A673 (cell line): Measurements from ENCODE around the gene CLEC17A.

Experiments
- EZH2 ChIP-seq: fragments of 200-600 bp; sonication (generic); IDR thresholded peaks from 2 replicates; pipeline ENCODE4 v1.6.1; 2017; ENCODE audit warnings: borderline replicate concordance, low read depth, mild to moderate bottlenecking, mixed read lengths, antibody characterized with exemption, low read length; ENCODE audit not compliant: poor library complexity, severe bottlenecking
- TF ChIP-seq, protein P1 (sequence below): fragments of 300-800, 200-600 bp; sonication (generic); conservative IDR thresholded peaks from 2 replicates; pipeline ENCODE4 v1.5.1; 2017; ENCODE audit warnings: low read depth, mild to moderate bottlenecking, antibody characterized with exemption, low read length, moderate library complexity, mixed read lengths

DNA sequence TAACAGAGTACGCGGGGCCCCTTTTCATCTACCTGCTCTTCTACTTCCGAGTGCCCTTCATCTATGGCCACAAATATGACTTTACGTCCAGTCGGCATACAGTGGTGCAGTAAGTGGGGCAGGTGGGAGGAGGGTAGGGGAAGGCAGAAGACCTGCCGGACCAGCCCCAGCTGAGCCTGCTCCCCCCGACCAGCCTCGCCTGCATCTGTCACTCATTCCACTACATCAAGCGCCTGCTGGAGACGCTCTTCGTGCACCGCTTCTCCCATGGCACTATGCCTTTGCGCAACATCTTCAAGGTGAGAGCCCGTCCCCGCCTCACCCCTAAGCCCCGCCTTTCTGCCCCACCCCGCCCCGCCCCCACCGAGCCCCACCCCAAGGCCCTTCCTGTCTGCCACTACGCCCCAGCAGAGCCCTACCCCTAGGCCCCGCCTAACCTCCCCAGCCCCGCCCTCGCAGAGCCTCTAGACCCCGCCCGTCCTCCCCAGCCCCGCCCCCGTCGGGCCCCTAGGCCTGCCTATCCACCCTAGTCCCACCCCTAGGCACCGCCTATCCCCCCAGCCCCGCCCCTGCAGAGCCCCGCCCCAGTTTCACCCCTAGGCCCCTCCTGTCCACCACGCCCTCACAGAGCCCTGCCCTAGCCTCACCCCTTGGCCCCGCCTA is 18.8 kb upstream of the CLEC17A start:
- TF ChIP-seq, protein P1, sequence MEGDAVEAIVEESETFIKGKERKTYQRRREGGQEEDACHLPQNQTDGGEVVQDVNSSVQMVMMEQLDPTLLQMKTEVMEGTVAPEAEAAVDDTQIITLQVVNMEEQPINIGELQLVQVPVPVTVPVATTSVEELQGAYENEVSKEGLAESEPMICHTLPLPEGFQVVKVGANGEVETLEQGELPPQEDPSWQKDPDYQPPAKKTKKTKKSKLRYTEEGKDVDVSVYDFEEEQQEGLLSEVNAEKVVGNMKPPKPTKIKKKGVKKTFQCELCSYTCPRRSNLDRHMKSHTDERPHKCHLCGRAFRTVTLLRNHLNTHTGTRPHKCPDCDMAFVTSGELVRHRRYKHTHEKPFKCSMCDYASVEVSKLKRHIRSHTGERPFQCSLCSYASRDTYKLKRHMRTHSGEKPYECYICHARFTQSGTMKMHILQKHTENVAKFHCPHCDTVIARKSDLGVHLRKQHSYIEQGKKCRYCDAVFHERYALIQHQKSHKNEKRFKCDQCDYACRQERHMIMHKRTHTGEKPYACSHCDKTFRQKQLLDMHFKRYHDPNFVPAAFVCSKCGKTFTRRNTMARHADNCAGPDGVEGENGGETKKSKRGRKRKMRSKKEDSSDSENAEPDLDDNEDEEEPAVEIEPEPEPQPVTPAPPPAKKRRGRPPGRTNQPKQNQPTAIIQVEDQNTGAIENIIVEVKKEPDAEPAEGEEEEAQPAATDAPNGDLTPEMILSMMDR: no peak
- no peak for TF ChIP-seq EZH2
